H1 (cell line): Measurements from ENCODE around the gene RCSD1. TPM values are rescaled to one million over a fixed set of nuclear protein-coding genes. Genes with fewer than 3 reads are reported as not detected.

Experiments
- ASH2L ChIP-seq: fragments of 200-600, 300-600 bp; sonication (generic); IDR thresholded peaks from one replicate; pipeline ENCODE4 v1.7.1; 2017; ENCODE audit warnings: low read length
- BCL11A ChIP-seq, 2 experiments: IDR thresholded peaks; one replicate each; pipeline ENCODE4 v1.6.1; 2011; ENCODE audit warnings: low read depth in 2 of 2, low read length in 2 of 2, mild to moderate bottlenecking in 2 of 2
- CBX8 ChIP-seq: fragments of 300-800, 300-1000 bp; sonication (generic); IDR thresholded peaks from 2 replicates; pipeline ENCODE4 v1.7.1; 2016; ENCODE audit warnings: low read depth, low read length, borderline replicate concordance
- CREB1 ChIP-seq: IDR thresholded peaks from 2 replicates; pipeline ENCODE4 v1.6.1; 2012; ENCODE audit warnings: inconsistent platforms
- JUN ChIP-seq: IDR thresholded peaks from 2 replicates; pipeline ENCODE4 v1.6.1; 2011; ENCODE audit warnings: low read depth, mild to moderate bottlenecking, improper control_type of control experiment, low read length
- PHF8 ChIP-seq: fragments of 200-600 bp; sonication (generic); conservative IDR thresholded peaks from 2 replicates; pipeline ENCODE4 v1.7.1; 2012; ENCODE audit warnings: low read depth, mild to moderate bottlenecking, inconsistent platforms, low read length, moderate library complexity
- RNF2 ChIP-seq: fragments of 200-900, 300-1000 bp; sonication (generic); IDR thresholded peaks from 2 replicates; pipeline ENCODE4 v1.7.1; 2016; ENCODE audit warnings: borderline replicate concordance, low read depth, mild to moderate bottlenecking, antibody characterized with exemption, low read length; ENCODE audit not compliant: poor library complexity, severe bottlenecking; ENCODE audit errors: missing control alignments
- TEAD4 ChIP-seq: IDR thresholded peaks from 2 replicates; pipeline ENCODE4 v1.6.1; 2012; ENCODE audit warnings: low read depth, low read length, inconsistent platforms, mixed read lengths
- polyA plus RNA-seq, 7 experiments: library from polyadenylated mRNA; depleted of rRNA in 3 of 7; stranded (reverse) in 5 of 7; unstranded in 2 of 7; fragments of >200 nt in 5 of 7; fragments of 200-250 nt in 2 of 7; gene quantifications; 1 replicate in 5 of 7; 2 replicates in 1 of 7; 4 replicates in 1 of 7; pipeline versions ENCODE4 v1.2.1 to v1.2.3, GENCODE V29; 2011 to 2013; ENCODE audit warnings: missing spikeins in 2 of 7, mixed read lengths in 2 of 7
- total RNA-seq: library from RNA; stranded (reverse); fragmentation: NEBNext Ultra II Directional; extraction: Animal tissue kit (Norgen Biotek cat#: 25700); gene quantifications from 2 replicates; pipeline ENCODE4 v1.2.1, GENCODE V29; 2021

RCSD1 gene
- total and polyA plus RNA-seq, 2 of the 8 experiments (the other 6 are each of a cell fraction or from before 2014, with no cell fraction given): 0.47 to 0.69 TPM

DNA sequence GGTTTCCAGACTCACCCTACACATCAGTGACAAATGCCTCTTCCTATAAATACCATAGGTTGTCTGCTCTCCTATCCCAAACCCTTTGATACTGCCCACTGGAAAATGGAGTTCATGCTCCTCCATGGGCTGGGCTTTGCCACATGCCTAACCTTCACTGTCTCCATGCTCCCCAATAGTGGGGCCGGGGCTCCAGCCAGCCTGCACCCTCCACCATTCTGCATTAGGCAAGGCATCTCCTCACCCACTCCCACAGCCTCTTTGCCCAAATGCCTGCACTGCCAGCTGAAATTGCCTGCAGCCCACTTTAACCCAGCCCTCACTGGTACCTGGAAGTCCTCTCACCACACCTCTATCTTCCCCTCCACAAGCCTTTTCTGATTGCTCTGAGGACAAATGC is 73.5 kb downstream of the RCSD1 start (continued):
- TF ChIP-seq BCL11A (IDR thresholded peaks at IDR 0.05; ENCODE audit: low read depth in 2 of 2, low read length in 2 of 2) (no peak), CREB1 (no peak), JUN (no peak), TEAD4 (no peak), ASH2L (no peak), CBX8 (no peak), PHF8 (no peak), RNF2 (no peak)
